SK-N-SH treated with all-trans-retinoic acid at 6 μM for 48 hours (cell line): ENCODE data around the gene CCDC117.

Experiments
- ATAC-seq: fragments of 200-7000 bp; cut with Tn5 transposase; 3 replicates; pipeline ENCODE4 v1.9.1; 2020; ENCODE audit warnings: mild to moderate bottlenecking, moderate library complexity
- ARNTL ChIP-seq: fragments of 450-650 bp; formaldehyde crosslinking; IDR thresholded peaks from 2 replicates; pipeline ENCODE4 v1.5.0; 2020; ENCODE audit warnings: low read depth, mild to moderate bottlenecking, moderate library complexity, borderline replicate concordance
- BACH2 ChIP-seq: fragments of 250-450 bp; sonication (Bioruptor Pico); IDR thresholded peaks from 2 replicates; pipeline ENCODE4 v1.9.0; 2021; ENCODE audit warnings: mild to moderate bottlenecking, borderline replicate concordance
- CSDC2 ChIP-seq: fragments of 250-450 bp; sonication (Bioruptor Pico); IDR thresholded peaks from 2 replicates; pipeline ENCODE4 v1.5.0; 2020; ENCODE audit warnings: mild to moderate bottlenecking, moderate library complexity
- ESRRG ChIP-seq: fragments of 250-450 bp; sonication (Bioruptor Pico); IDR thresholded peaks from 2 replicates; pipeline ENCODE4 v1.6.1; 2021; ENCODE audit warnings: mild to moderate bottlenecking
- GLIS3 ChIP-seq: fragments of 250-450 bp; sonication (Bioruptor Pico); IDR thresholded peaks from 2 replicates; pipeline ENCODE4 v1.5.0; 2020; ENCODE audit warnings: mild to moderate bottlenecking, moderate library complexity
- ISL1 ChIP-seq: fragments of 250-450 bp; sonication (Bioruptor Pico); IDR thresholded peaks from 2 replicates; pipeline ENCODE4 v2.1.2; 2022; ENCODE audit warnings: mild to moderate bottlenecking, moderate library complexity
- PATZ1 ChIP-seq: fragments of 250-450 bp; sonication (Bioruptor Pico); IDR thresholded peaks from 2 replicates; pipeline ENCODE4 v1.8.0; 2020; ENCODE audit warnings: mild to moderate bottlenecking, moderate library complexity, borderline replicate concordance
- PPARA ChIP-seq: fragments of 250-450 bp; sonication (Bioruptor Pico); IDR thresholded peaks from 2 replicates; pipeline ENCODE4 v1.5.0; 2020; ENCODE audit warnings: mild to moderate bottlenecking, borderline replicate concordance
- RARB ChIP-seq: fragments of 250-450 bp; sonication (Bioruptor Pico); IDR thresholded peaks from 2 replicates; pipeline ENCODE4 v1.8.0; 2021; ENCODE audit warnings: mild to moderate bottlenecking, moderate library complexity
- SNAI2 ChIP-seq: fragments of 250-450 bp; sonication (Bioruptor Pico); IDR thresholded peaks from 2 replicates; pipeline ENCODE4 v1.5.0; 2020; ENCODE audit warnings: mild to moderate bottlenecking, moderate library complexity
- TCF4 ChIP-seq: fragments of 250-450 bp; sonication (Bioruptor Pico); IDR thresholded peaks from 2 replicates; pipeline ENCODE4 v1.8.0; 2021; ENCODE audit warnings: mild to moderate bottlenecking, moderate library complexity, borderline replicate concordance
- TOX ChIP-seq: fragments of 250-450 bp; sonication (Bioruptor Pico); IDR thresholded peaks from 2 replicates; pipeline ENCODE4 v1.8.0; 2021; ENCODE audit warnings: mild to moderate bottlenecking, moderate library complexity, borderline replicate concordance
- ZC3H10 ChIP-seq: fragments of 250-450 bp; sonication (Bioruptor Pico); IDR thresholded peaks from 2 replicates; pipeline ENCODE4 v1.5.1; 2021; ENCODE audit warnings: mild to moderate bottlenecking, moderate library complexity
- ZFP3 ChIP-seq: fragments of 250-450 bp; sonication (Bioruptor Pico); IDR thresholded peaks from 2 replicates; pipeline ENCODE4 v1.5.0; 2020; ENCODE audit warnings: mild to moderate bottlenecking, moderate library complexity
- ZFP30 ChIP-seq: fragments of 450-650 bp; formaldehyde crosslinking; IDR thresholded peaks from 2 replicates; pipeline ENCODE4 v1.5.0; 2022; ENCODE audit warnings: mild to moderate bottlenecking, moderate library complexity
- ZNF70 ChIP-seq: fragments of 450-650 bp; formaldehyde crosslinking; IDR thresholded peaks from 2 replicates; pipeline ENCODE4 v1.5.0; 2020; ENCODE audit warnings: mild to moderate bottlenecking, moderate library complexity
- ZNF8 ChIP-seq: fragments of 450-650 bp; formaldehyde crosslinking; IDR thresholded peaks from 2 replicates; pipeline ENCODE4 v1.5.0; 2020; ENCODE audit warnings: mild to moderate bottlenecking, moderate library complexity
- TF ChIP-seq, protein P1 (sequence below): fragments of 250-450 bp; sonication (Bioruptor Pico); IDR thresholded peaks from 2 replicates; pipeline ENCODE4 v1.5.1; 2021; ENCODE audit warnings: mild to moderate bottlenecking, moderate library complexity
- TF ChIP-seq, protein P2 (sequence below): fragments of 250-450 bp; sonication (Bioruptor Pico); IDR thresholded peaks from 2 replicates; pipeline ENCODE4 v1.5.0; 2020; ENCODE audit warnings: mild to moderate bottlenecking, moderate library complexity
- TF ChIP-seq, protein P3 (sequence below): fragments of 250-450 bp; sonication (Bioruptor Pico); IDR thresholded peaks from 2 replicates; pipeline ENCODE4 v1.8.0; 2021; ENCODE audit warnings: low read depth, mild to moderate bottlenecking, moderate library complexity, borderline replicate concordance
- TF ChIP-seq, protein P4 (sequence below): fragments of 250-450 bp; sonication (Bioruptor Pico); IDR thresholded peaks from 2 replicates; pipeline ENCODE4 v1.5.1; 2020; ENCODE audit warnings: low read depth, mild to moderate bottlenecking, moderate library complexity

CCDC117 gene

GRCh38 chr22:28768701-28769393, 3.6 kb upstream of the CCDC117 start:
- TF ChIP-seq, protein P1, sequence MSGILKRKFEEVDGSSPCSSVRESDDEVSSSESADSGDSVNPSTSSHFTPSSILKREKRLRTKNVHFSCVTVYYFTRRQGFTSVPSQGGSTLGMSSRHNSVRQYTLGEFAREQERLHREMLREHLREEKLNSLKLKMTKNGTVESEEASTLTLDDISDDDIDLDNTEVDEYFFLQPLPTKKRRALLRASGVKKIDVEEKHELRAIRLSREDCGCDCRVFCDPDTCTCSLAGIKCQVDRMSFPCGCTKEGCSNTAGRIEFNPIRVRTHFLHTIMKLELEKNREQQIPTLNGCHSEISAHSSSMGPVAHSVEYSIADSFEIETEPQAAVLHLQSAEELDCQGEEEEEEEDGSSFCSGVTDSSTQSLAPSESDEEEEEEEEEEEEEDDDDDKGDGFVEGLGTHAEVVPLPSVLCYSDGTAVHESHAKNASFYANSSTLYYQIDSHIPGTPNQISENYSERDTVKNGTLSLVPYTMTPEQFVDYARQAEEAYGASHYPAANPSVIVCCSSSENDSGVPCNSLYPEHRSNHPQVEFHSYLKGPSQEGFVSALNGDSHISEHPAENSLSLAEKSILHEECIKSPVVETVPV (CRISPR knock-in tag): no peak
- TF ChIP-seq ESRRG: no peak
- no peak for TF ChIP-seq PPARA (CRISPR knock-in tag)
- TF ChIP-seq ARNTL (CRISPR knock-in tag): no peak
- TF ChIP-seq PATZ1 (CRISPR knock-in tag): no peak
- TF ChIP-seq, protein P2, sequence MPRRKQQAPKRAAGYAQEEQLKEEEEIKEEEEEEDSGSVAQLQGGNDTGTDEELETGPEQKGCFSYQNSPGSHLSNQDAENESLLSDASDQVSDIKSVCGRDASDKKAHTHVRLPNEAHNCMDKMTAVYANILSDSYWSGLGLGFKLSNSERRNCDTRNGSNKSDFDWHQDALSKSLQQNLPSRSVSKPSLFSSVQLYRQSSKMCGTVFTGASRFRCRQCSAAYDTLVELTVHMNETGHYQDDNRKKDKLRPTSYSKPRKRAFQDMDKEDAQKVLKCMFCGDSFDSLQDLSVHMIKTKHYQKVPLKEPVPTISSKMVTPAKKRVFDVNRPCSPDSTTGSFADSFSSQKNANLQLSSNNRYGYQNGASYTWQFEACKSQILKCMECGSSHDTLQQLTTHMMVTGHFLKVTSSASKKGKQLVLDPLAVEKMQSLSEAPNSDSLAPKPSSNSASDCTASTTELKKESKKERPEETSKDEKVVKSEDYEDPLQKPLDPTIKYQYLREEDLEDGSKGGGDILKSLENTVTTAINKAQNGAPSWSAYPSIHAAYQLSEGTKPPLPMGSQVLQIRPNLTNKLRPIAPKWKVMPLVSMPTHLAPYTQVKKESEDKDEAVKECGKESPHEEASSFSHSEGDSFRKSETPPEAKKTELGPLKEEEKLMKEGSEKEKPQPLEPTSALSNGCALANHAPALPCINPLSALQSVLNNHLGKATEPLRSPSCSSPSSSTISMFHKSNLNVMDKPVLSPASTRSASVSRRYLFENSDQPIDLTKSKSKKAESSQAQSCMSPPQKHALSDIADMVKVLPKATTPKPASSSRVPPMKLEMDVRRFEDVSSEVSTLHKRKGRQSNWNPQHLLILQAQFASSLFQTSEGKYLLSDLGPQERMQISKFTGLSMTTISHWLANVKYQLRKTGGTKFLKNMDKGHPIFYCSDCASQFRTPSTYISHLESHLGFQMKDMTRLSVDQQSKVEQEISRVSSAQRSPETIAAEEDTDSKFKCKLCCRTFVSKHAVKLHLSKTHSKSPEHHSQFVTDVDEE (CRISPR knock-in tag): no peak
- TF ChIP-seq ZC3H10: no peak
- TF ChIP-seq CSDC2 (CRISPR knock-in tag): no peak
- no peak for TF ChIP-seq RARB (CRISPR knock-in tag)
- no peak for TF ChIP-seq GLIS3 (CRISPR knock-in tag)
- no peak for TF ChIP-seq TCF4 (CRISPR knock-in tag)
- no peak for TF ChIP-seq ZFP30 (CRISPR knock-in tag)
- TF ChIP-seq TOX (CRISPR knock-in tag): no peak
- no peak for TF ChIP-seq ISL1 (CRISPR knock-in tag)
- no peak for ATAC-seq

DNA sequence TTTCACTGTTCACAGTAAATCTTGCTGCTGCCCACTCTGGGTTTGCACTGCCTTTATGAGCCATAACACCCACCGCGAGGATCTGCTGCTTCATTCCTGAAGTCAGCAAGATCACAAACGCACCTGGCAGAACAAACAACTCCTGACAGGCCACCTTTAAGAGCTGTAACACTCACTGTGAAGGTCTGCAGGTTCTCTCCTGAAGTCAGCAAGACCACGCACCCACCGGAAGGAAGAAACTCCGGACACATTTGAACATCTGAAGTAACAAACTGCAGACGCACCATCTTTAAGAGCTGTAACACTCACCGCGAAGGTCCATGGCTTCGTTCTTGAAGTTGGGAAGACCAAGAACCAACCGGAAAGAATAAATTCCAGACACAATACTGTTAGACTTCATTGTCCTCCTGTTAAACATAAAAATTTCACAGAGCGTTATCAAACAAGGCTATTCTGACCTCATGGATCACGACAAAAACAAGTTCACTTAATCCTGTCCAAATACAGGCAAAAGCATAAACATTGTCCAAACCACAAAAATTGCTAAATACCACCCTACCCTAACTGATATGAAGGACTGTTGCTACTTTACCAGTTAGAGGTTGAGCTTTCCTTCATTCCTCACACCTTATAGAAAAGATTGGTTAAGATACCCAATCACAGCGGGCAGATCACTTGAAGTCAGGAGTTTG, 3.0 kb upstream of the CCDC117 start:
- ATAC-seq: no peak
- TF ChIP-seq ISL1 (CRISPR knock-in tag) (no peak), CSDC2 (CRISPR knock-in tag) (no peak), BACH2 (CRISPR knock-in tag) (no peak), ESRRG (no peak), PPARA (CRISPR knock-in tag) (no peak), SNAI2 (CRISPR knock-in tag) (no peak), ZFP30 (CRISPR knock-in tag) (no peak), TCF4 (CRISPR knock-in tag) (no peak), ZNF8 (CRISPR knock-in tag) (no peak), GLIS3 (CRISPR knock-in tag) (no peak), ZNF70 (CRISPR knock-in tag) (no peak), ARNTL (CRISPR knock-in tag) (no peak), ZFP3 (no peak)
- TF ChIP-seq, protein P3, sequence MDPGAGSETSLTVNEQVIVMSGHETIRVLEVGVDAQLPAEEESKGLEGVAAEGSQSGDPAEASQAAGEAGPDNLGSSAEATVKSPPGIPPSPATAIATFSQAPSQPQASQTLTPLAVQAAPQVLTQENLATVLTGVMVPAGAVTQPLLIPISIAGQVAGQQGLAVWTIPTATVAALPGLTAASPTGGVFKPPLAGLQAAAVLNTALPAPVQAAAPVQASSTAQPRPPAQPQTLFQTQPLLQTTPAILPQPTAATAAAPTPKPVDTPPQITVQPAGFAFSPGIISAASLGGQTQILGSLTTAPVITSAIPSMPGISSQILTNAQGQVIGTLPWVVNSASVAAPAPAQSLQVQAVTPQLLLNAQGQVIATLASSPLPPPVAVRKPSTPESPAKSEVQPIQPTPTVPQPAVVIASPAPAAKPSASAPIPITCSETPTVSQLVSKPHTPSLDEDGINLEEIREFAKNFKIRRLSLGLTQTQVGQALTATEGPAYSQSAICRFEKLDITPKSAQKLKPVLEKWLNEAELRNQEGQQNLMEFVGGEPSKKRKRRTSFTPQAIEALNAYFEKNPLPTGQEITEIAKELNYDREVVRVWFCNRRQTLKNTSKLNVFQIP (CRISPR knock-in tag): no peak
- TF ChIP-seq, protein P2 (CRISPR knock-in tag): no peak
- TF ChIP-seq, protein P1 (CRISPR knock-in tag): no peak
- TF ChIP-seq, protein P4, sequence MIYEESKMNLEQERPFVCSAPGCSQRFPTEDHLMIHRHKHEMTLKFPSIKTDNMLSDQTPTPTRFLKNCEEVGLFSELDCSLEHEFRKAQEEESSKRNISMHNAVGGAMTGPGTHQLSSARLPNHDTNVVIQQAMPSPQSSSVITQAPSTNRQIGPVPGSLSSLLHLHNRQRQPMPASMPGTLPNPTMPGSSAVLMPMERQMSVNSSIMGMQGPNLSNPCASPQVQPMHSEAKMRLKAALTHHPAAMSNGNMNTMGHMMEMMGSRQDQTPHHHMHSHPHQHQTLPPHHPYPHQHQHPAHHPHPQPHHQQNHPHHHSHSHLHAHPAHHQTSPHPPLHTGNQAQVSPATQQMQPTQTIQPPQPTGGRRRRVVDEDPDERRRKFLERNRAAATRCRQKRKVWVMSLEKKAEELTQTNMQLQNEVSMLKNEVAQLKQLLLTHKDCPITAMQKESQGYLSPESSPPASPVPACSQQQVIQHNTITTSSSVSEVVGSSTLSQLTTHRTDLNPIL (CRISPR knock-in tag): no peak
